ENCODE measurements around the gene RBPJ. TPM values are rescaled to one million over a fixed set of nuclear protein-coding genes. Genes with fewer than 3 reads are reported as not detected.

The RBPJ gene
- polyA plus RNA-seq, 1 donor from 2014 or later, result 89.8 TPM

- Histone ChIP-seq H3K36me3 (ENCODE audit: insufficient read depth, low read length) (no peaks in the 10 kb centered on the region), H3F3A (ENCODE audit: insufficient read depth, low read length, poor library complexity, severe bottlenecking) (no peaks in the 10 kb centered on the region), H2AFZ (ENCODE audit: low read depth, low read length) (no peak overlapping the region), H3K9me3 (ENCODE audit: low read length) (no peaks in the 10 kb centered on the region), H3K9me2 (ENCODE audit: insufficient read depth, low read length) (no peaks in the 10 kb centered on the region), H3K4me2 (ENCODE audit: low read length) (no peak overlapping the region), H3K27me3 (ENCODE audit: insufficient read depth, low read depth, low read length) (no peaks in the 10 kb centered on the region), H3K9ac (ENCODE audit: low read length) (no peak overlapping the region), H3K79me2 (replicated peaks; ENCODE audit: insufficient read depth, low read length) (peaks cover 79% of the 10 kb centered on the region), H4K20me1 (ENCODE audit: insufficient read depth) (no peaks in the 10 kb centered on the region), H3K4me3 (ENCODE audit: low read length) (no peak overlapping the region), H3K27ac (ENCODE audit: low read length) (no peak overlapping the region)
- TF ChIP-seq EZH2 (IDR thresholded peaks at IDR 0.05; ENCODE audit: borderline replicate concordance, insufficient read depth, low read length, poor library complexity, severe bottlenecking), result no peak
- TF ChIP-seq MXI1 (conservative IDR thresholded peaks at IDR 0.05; ENCODE audit: poor library complexity, severe bottlenecking), result no peak
- TF ChIP-seq REST (IDR thresholded peaks at IDR 0.05; ENCODE audit: borderline replicate concordance), result no peak
- no peak for TF ChIP-seq TAF1 (IDR thresholded peaks at IDR 0.05; ENCODE audit: low read depth)
These were observed 47.0 kb downstream of the RBPJ start for GRCh38 chr4:26367811-26368210.

DNA sequence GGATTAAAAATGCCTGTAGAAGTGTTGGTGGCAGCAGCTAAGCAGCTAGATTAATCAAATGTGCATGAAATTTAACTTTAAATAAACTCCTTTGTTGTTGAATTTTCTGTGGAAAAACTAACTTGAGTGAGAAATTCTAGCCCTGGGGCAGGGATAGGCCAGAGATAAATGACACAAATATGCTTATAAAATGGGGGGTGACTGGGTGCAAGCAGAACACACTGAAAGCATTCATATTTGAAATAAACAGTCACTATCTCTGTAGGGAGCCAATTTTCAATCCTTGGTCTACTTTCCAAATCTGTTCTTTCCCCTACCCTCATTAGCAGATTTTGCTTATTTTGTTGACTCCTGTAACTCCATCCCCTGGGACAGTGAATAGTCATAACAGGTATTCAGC lies 47.9 kb downstream of the RBPJ start:
- H3K79me2 ChIP-seq (replicated peaks; ENCODE audit: insufficient read depth, low read length), result peaks cover 71% of the 10 kb centered on the region
- no peak overlapping the region for H3K27ac ChIP-seq (ENCODE audit: low read length)
- no peak overlapping the region for H3K9ac ChIP-seq (ENCODE audit: low read length)
- no peaks in the 10 kb centered on the region for H4K20me1 ChIP-seq (ENCODE audit: insufficient read depth)
- H3K27me3 ChIP-seq (ENCODE audit: insufficient read depth, low read depth, low read length), result no peaks in the 10 kb centered on the region
- no peaks in the 10 kb centered on the region for H3K9me3 ChIP-seq (ENCODE audit: low read length)
- H3K4me2 ChIP-seq (ENCODE audit: low read length), result no peak overlapping the region
- H3K9me2 ChIP-seq (ENCODE audit: insufficient read depth, low read length), result no peaks in the 10 kb centered on the region
- TF ChIP-seq CTCF (IDR thresholded peaks at IDR 0.05; ENCODE audit: poor library complexity, severe bottlenecking), result no peak
- no peak for TF ChIP-seq EZH2 (IDR thresholded peaks at IDR 0.05; ENCODE audit: borderline replicate concordance, insufficient read depth, low read length, poor library complexity, severe bottlenecking)
- no peak for TF ChIP-seq SMC3 (conservative IDR thresholded peaks at IDR 0.05; ENCODE audit: poor library complexity)
- no peak for TF ChIP-seq REST (IDR thresholded peaks at IDR 0.05; ENCODE audit: borderline replicate concordance)
- no peak for TF ChIP-seq MXI1 (conservative IDR thresholded peaks at IDR 0.05; ENCODE audit: poor library complexity, severe bottlenecking)
- no peak for TF ChIP-seq POLR2AphosphoS5 (IDR thresholded peaks at IDR 0.05)
- no peak for TF ChIP-seq RAD21 (conservative IDR thresholded peaks at IDR 0.05)
- no peak for TF ChIP-seq TAF1 (IDR thresholded peaks at IDR 0.05; ENCODE audit: low read depth)
- TF ChIP-seq EP300 (conservative IDR thresholded peaks at IDR 0.05; ENCODE audit: poor library complexity, severe bottlenecking), result no peak
- no peaks in the 10 kb centered on the region for H3K36me3 ChIP-seq (ENCODE audit: insufficient read depth, low read length)
- H3K4me3 ChIP-seq (ENCODE audit: low read length), result no peak overlapping the region
- H2AFZ ChIP-seq (ENCODE audit: low read depth, low read length), result no peak overlapping the region
- no peaks in the 10 kb centered on the region for H3F3A ChIP-seq (ENCODE audit: insufficient read depth, low read length, poor library complexity, severe bottlenecking)

Measured in neural cell (in vitro differentiated cells).